Measurements from ENCODE around the gene IPCEF1. TPM values are rescaled to one million over a fixed set of nuclear protein-coding genes. Genes with fewer than 3 reads are reported as not detected.

The IPCEF1 gene
- total and polyA plus RNA-seq, 4 donors: 0.46 to 2.8 (median 1.3) TPM

GRCh38 chr6:154367839-154368695, 11.5 kb upstream of the IPCEF1 start:
- TF ChIP-seq ZBTB33 (IDR thresholded peaks at IDR 0.05): peak; percentile 68
- TF ChIP-seq NR2F2 (IDR thresholded peaks at IDR 0.05): peak; percentile 75
- peak; percentile 62 for TF ChIP-seq HNF4G (IDR thresholded peaks at IDR 0.05)
- no peak for TF ChIP-seq CTCF (IDR thresholded peaks at IDR 0.05; ENCODE audit: low read depth, low read length, missing input control)
- no peak for TF ChIP-seq FOXA1 (IDR thresholded peaks at IDR 0.05)
- peak; percentile 47 to 73 for TF ChIP-seq RXRA (IDR thresholded peaks at IDR 0.05)
- no peak for TF ChIP-seq EGR1 (IDR thresholded peaks at IDR 0.05; ENCODE audit: low read depth in 2 of 2)
- TF ChIP-seq FOXA2 (IDR thresholded peaks at IDR 0.05): no peak
- TF ChIP-seq RAD21 (IDR thresholded peaks at IDR 0.05): peak; percentile 25 to 53
- no peak for TF ChIP-seq GABPA (IDR thresholded peaks at IDR 0.05 in 1 of 2, conservative IDR thresholded peaks at IDR 0.05 in 1 of 2)
- peak; percentile 49 for TF ChIP-seq YY1 (IDR thresholded peaks at IDR 0.05)
- TF ChIP-seq MAX (IDR thresholded peaks at IDR 0.05): no peak
- peak; percentile 85 to 90 for TF ChIP-seq HNF4A (conservative IDR thresholded peaks at IDR 0.05)
- peak; percentile 67 to 83 for TF ChIP-seq JUND (IDR thresholded peaks at IDR 0.05)
- TF ChIP-seq TAF1 (conservative IDR thresholded peaks at IDR 0.05): no peak
- peak; percentile 61 for TF ChIP-seq SP1 (IDR thresholded peaks at IDR 0.05)
- TF ChIP-seq REST (IDR thresholded peaks at IDR 0.05): no peak
- peak; percentile 89 for TF ChIP-seq ATF3 (IDR thresholded peaks at IDR 0.05)
- Histone ChIP-seq H3K36me3 (ENCODE audit: control insufficient read depth in 4 of 4, insufficient read depth in 3 of 4, low read depth in 1 of 4, low read length in 3 of 4) (no peaks in the 10 kb centered on the region), H3K27ac (ENCODE audit: low read depth in 1 of 2, low read length in 2 of 2) (peak overlapping the region; percentile 29 to 70), H3K27me3 (ENCODE audit: control insufficient read depth in 4 of 4, insufficient read depth in 4 of 4, low read length in 3 of 4) (no peaks in the 10 kb centered on the region), H3K4me1 (ENCODE audit: control insufficient read depth in 4 of 4, insufficient read depth in 4 of 4, low read length in 3 of 4) (peaks cover 2 to 11% (median 3%) of the 10 kb centered on the region in 4 donors), H3K9ac (ENCODE audit: low read depth in 1 of 2, low read length in 2 of 2) (no peak overlapping the region), H3K4me3 (ENCODE audit: low read depth in 1 of 3, low read length in 3 of 3) (no peak overlapping the region), H3K9me3 (ENCODE audit: control insufficient read depth in 4 of 4, low read length in 3 of 4) (no peaks in the 10 kb centered on the region)
- no peak for DNase-seq (ENCODE audit: low spot score)
- 80% methylated on average over 9 of the region's 9 CpGs for WGBS

Data from liver (tissue), 9 donors.